ENCODE data around the gene BEGAIN. TPM values are rescaled to one million over a fixed set of nuclear protein-coding genes. Genes with fewer than 3 reads are reported as not detected.

The BEGAIN gene
- polyA plus RNA-seq, 1 experiment, result 0.16 TPM

- CTCF ChIA-PET, result no interaction called here
- Histone ChIP-seq H3K9me3 (ENCODE audit: control insufficient read depth, insufficient read depth, low read length) (no peaks in the 10 kb centered on the region; the same call in 1 of the 2 replicates), H3K27me3 (ENCODE audit: control insufficient read depth, insufficient read depth, low read length) (peaks cover 65% of the 10 kb centered on the region), H3K27ac (ENCODE audit: low read depth, low read length) (no peak overlapping the region), H3K4me3 (ENCODE audit: low read depth, low read length) (no peak overlapping the region)
- TF ChIP-seq, protein P1, sequence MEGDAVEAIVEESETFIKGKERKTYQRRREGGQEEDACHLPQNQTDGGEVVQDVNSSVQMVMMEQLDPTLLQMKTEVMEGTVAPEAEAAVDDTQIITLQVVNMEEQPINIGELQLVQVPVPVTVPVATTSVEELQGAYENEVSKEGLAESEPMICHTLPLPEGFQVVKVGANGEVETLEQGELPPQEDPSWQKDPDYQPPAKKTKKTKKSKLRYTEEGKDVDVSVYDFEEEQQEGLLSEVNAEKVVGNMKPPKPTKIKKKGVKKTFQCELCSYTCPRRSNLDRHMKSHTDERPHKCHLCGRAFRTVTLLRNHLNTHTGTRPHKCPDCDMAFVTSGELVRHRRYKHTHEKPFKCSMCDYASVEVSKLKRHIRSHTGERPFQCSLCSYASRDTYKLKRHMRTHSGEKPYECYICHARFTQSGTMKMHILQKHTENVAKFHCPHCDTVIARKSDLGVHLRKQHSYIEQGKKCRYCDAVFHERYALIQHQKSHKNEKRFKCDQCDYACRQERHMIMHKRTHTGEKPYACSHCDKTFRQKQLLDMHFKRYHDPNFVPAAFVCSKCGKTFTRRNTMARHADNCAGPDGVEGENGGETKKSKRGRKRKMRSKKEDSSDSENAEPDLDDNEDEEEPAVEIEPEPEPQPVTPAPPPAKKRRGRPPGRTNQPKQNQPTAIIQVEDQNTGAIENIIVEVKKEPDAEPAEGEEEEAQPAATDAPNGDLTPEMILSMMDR (IDR thresholded peaks at IDR 0.05; ENCODE audit: low read depth, low read length), result no peak
- DNase-seq (ENCODE audit: low read depth, low spot score), result no peak
- POLR2A ChIA-PET, result no interaction called here
Measured at GRCh38 chr14:100565650-100566049, 21.6 kb downstream of the BEGAIN start.

GRCh38 chr14:100564512-100564911 is 22.7 kb downstream of the BEGAIN start:
- no peak overlapping the region for H3K4me3 ChIP-seq (ENCODE audit: low read depth, low read length)
- peaks cover 64% of the 10 kb centered on the region for H3K27me3 ChIP-seq (ENCODE audit: control insufficient read depth, insufficient read depth, low read length)
- no peak overlapping the region for H3K27ac ChIP-seq (ENCODE audit: low read depth, low read length)
- H3K9me3 ChIP-seq (ENCODE audit: control insufficient read depth, insufficient read depth, low read length), result no peaks in the 10 kb centered on the region; the same call in 1 of the 2 replicates
- TF ChIP-seq, protein P1 (IDR thresholded peaks at IDR 0.05; ENCODE audit: low read depth, low read length), result no peak
- ChIA-PET POLR2A (no interaction called here), CTCF (no interaction called here)
- no peak for DNase-seq (ENCODE audit: low read depth, low spot score)

- Histone ChIP-seq H3K27me3 (ENCODE audit: control insufficient read depth, insufficient read depth, low read length) (peaks cover 60% of the 10 kb centered on the region), H3K9me3 (ENCODE audit: control insufficient read depth, insufficient read depth, low read length) (no peaks in the 10 kb centered on the region; the same call in 1 of the 2 replicates), H3K4me3 (ENCODE audit: low read depth, low read length) (no peak overlapping the region), H3K27ac (ENCODE audit: low read depth, low read length) (no peak overlapping the region)
- TF ChIP-seq, protein P1 (IDR thresholded peaks at IDR 0.05; ENCODE audit: low read depth, low read length), result no peak
- ChIA-PET POLR2A (no interaction called here), CTCF (no interaction called here)
- DNase-seq (ENCODE audit: low read depth, low spot score), result no peak
Measured at GRCh38 chr14:100562751-100563150, 24.5 kb downstream of the BEGAIN start.

- Histone ChIP-seq H3K9me3 (ENCODE audit: control insufficient read depth, insufficient read depth, low read length) (no peaks in the 10 kb centered on the region; the same call in 1 of the 2 replicates), H3K27me3 (ENCODE audit: control insufficient read depth, insufficient read depth, low read length) (peaks cover 49% of the 10 kb centered on the region), H3K4me3 (ENCODE audit: low read depth, low read length) (no peak overlapping the region), H3K27ac (ENCODE audit: low read depth, low read length) (no peak overlapping the region)
- ChIA-PET POLR2A (no interaction called here), CTCF (no interaction called here)
- no peak for DNase-seq (ENCODE audit: low read depth, low spot score)
- TF ChIP-seq, protein P1 (IDR thresholded peaks at IDR 0.05; ENCODE audit: low read depth, low read length), result no peak
Measured at GRCh38 chr14:100561005-100561404, 26.2 kb downstream of the BEGAIN start.

DNA sequence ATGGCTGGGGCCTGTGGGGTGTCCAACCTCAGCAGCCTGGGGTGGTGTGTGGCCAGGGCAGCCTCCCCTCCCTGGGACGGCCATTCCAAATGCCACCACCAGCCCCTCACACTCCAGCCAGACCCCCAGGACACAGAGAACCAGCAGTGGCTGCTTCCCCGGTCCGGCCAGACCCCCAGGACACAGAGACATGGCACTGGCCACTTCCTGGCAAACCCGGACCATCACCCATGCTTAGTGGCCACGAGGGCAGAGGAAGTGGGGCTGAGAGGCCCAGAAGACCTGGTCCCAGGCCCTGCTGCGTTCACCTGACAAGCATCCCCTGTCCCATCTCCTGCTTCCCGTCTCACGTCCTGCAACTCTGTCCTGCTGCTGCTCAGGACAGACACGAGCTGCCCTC is 26.7 kb downstream of the BEGAIN start:
- CTCF ChIA-PET, result no interaction called here
- no peak for DNase-seq (ENCODE audit: low read depth, low spot score)
- Histone ChIP-seq H3K4me3 (ENCODE audit: low read depth, low read length) (no peak overlapping the region), H3K9me3 (ENCODE audit: control insufficient read depth, insufficient read depth, low read length) (no peaks in the 10 kb centered on the region; the same call in 1 of the 2 replicates), H3K27ac (ENCODE audit: low read depth, low read length) (no peak overlapping the region), H3K27me3 (ENCODE audit: control insufficient read depth, insufficient read depth, low read length) (peaks cover 44% of the 10 kb centered on the region)
- TF ChIP-seq, protein P1 (IDR thresholded peaks at IDR 0.05; ENCODE audit: low read depth, low read length), result no peak
- POLR2A ChIA-PET, result no interaction called here
